Measurements from ENCODE around the gene DPH7. TPM values are rescaled to one million over a fixed set of nuclear protein-coding genes. Genes with fewer than 3 reads are reported as not detected.
A peak's percentile ranks its signal among the peaks of the same experiment; 100 is the strongest.
"Not testable (repeated sequence)": the region's sequence is repeated elsewhere in the genome, so short reads cannot be mapped to it uniquely, and the experiment has no call there.

DPH7 gene
- total RNA-seq, 1 donor from 2014 or later = 31.9 TPM

DNA sequence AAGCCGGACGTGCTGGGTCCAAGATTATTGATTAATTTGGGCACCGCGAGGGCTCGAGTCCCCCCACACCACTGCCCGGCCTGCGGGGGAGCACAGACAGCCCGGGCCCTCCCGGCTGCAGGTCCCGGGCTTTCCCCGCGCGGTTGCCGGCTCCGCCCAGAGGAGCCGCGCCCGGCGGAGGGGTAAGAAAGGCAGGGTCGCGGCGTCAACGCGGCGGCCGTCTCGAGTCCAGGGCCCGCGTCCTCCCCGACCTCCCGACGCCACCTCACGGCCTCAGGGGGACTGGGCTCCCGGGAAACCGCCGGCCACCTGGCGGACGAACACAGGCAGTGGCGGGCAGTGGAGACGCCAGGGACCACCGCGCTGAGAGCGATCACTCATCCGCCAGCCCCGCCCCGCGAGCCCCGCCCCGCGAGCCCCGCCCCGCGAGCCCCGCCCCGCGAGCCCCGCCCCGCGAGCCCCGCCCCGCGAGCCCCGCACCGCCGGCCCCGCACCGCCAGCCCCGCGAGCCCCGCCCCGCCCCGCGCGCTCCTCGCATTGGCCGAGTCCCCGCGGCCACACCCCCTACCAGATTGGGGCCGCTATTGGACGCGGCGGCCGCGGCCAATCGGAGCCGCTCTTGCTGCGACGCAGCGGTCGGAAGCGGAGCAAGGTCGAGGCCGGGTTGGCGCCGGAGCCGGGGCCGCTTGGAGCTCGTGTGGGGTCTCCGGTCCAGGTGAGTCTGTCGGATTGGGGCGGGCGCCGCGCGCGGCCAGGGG is 27.3 kb downstream of the DPH7 start, which contains the start of gene MRPL41:
Gene MRPL41, plus strand, starts transcription at position 616 of the 758 bp plus-strand sequence. CDS start 203 bp downstream, outside the sequence.
- DNase-seq (ENCODE audit: extremely low read depth, low read depth, low spot score) = no peak

DNA sequence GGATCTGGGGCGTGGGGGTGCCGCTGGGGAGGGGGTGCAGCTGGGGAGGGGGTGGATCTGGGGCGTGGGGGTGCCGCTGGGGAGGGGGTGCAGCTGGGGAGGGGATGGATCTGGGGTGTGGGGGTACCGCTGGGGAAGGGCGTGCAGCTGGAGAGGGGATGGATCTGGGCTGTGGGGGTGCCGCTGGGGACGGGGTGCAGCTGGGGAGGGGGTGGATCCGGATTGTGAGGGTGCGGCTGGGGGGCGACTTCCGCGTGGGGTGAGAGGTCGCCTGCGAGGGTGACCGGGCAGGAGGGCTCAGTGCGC is 27.8 kb downstream of the DPH7 start:
- DNase-seq (ENCODE audit: extremely low read depth, low read depth, low spot score) = not testable (repeated sequence)

GRCh38 chr9:137550231-137550621 is 28.5 kb downstream of the DPH7 start, which contains the start of gene PNPLA7:
Gene PNPLA7 (minus strand): TSS chr9:137550402. CDS start chr9:137550197, 205 bp downstream.
- no peak for DNase-seq (ENCODE audit: extremely low read depth, low read depth, low spot score)

- DNase-seq (ENCODE audit: extremely low read depth, low read depth, low spot score) = no peak
Measured at GRCh38 chr9:137547687-137548543, 30.8 kb downstream of the DPH7 start.

GRCh38 chr9:137545123-137545522 is 33.6 kb downstream of the DPH7 start:
- no peak for DNase-seq (ENCODE audit: extremely low read depth, low read depth, low spot score)

DNA sequence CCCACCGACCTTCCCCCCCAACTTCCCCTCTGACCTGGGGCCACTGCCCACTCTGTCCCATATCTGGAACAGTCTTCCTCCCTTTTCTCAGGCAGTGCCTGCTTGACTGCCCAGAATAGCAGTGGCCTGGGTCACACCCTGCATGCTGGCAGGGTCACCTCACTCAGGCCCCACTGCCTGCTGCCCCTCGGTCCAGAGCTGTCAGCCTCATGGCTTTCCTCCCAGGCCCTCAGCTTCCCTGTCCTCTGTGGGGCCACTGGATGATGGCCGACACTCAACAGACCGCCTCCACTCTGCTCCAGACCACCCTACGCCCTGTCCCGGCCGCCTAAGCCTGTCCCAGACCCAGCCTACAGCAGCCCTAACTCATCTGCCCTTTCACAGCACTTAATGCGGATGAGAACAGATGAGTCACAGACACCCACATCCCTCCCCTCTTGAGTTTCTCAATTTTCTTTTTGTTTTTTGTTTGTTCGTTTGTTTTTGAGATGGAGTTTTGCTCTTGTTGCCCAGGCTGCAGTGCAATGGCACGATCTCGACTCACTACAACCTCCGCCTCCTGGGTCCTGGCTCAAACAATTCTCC is 34.5 kb downstream of the DPH7 start:
- DNase-seq (ENCODE audit: extremely low read depth, low read depth, low spot score) = no peak

- DNase-seq (ENCODE audit: extremely low read depth, low read depth, low spot score) = no peak
Measured at GRCh38 chr9:137543237-137543963, 35.3 kb downstream of the DPH7 start.

- no peak for DNase-seq (ENCODE audit: extremely low read depth, low read depth, low spot score)
Measured at GRCh38 chr9:137542486-137542885, 36.2 kb downstream of the DPH7 start.

DNA sequence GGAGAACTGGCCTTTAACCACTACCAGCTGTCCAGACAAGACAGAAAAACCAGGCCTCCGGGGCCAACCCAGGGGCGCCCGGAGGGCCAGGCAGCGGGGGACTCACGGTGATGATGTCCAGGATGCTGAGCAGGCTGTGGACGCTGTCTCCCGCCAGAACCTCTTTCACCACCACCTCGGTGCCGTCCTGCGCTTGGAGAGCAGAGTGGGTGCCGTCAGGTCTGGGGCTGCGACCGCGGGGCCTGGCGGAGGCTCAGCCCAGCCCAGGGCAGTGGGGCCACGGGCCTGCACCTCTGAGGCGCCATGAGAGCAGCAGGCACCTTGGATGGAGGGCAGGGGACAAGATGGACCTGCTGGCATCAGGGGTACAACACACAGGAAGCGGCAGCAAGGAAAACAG is 38.2 kb downstream of the DPH7 start:
- no peak for DNase-seq (ENCODE audit: extremely low read depth, low read depth, low spot score)

- no peak for DNase-seq (ENCODE audit: extremely low read depth, low read depth, low spot score)
Measured at GRCh38 chr9:137538058-137538457, 40.7 kb downstream of the DPH7 start.

- not testable (repeated sequence) for DNase-seq (ENCODE audit: extremely low read depth, low read depth, low spot score)
Measured at GRCh38 chr9:137536594-137537131, 42.1 kb downstream of the DPH7 start.

GRCh38 chr9:137535120-137535428 is 43.7 kb downstream of the DPH7 start:
- DNase-seq (ENCODE audit: extremely low read depth, low read depth, low spot score) = no peak

DNA sequence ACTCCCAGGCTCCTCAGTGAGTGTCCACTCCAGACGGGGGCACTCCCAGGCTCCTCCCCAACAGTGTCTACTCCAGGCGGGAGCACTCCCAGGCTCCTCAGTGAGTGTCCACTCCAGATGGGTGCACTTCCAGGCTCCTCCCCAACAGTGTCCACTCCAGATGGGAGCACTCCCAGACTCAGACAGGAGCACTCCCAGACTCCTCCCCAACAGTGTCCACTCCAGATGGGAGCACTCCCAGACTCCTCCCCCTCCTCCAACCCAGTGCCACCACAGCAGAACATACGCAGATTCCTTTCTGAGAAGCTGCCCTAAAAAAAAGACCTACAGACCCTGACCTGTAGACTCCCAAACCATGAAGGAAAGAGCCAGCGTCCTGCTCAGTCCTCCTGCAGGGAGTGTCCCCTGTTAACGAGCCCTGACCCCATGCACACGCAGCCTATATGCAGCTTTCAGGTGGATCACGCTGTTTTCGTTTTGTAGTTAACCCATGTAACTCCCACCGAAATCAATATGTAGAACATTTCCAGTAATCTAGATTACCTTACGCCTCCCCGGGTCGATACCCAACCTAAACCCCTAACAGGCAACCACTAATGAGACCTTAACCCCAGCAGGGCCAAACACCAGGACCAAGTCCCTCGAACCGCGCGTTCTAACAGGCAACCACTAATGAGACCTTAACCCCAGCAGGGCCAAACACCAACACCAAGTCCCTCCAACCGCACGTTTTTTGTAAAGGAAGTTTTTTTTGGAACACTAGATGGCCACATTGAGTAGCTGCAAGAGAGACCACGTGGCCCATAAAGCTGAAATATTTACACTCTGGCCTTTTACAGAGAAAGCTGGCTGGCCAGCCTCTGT is 44.2 kb downstream of the DPH7 start:
- peak; percentile 39 for DNase-seq (ENCODE audit: extremely low read depth, low read depth, low spot score)

GRCh38 chr9:137532891-137533468 is 45.7 kb downstream of the DPH7 start:
- not testable (repeated sequence) for DNase-seq (ENCODE audit: extremely low read depth, low read depth, low spot score)

- DNase-seq (ENCODE audit: extremely low read depth, low read depth, low spot score) = no peak
Measured at GRCh38 chr9:137531099-137531765, 47.5 kb downstream of the DPH7 start.

GRCh38 chr9:137530331-137530730 is 48.4 kb downstream of the DPH7 start:
- no peak for DNase-seq (ENCODE audit: extremely low read depth, low read depth, low spot score)

GRCh38 chr9:137524981-137525317 is 53.8 kb downstream of the DPH7 start:
- DNase-seq (ENCODE audit: extremely low read depth, low read depth, low spot score) = no peak

GRCh38 chr9:137524161-137524980 is 54.4 kb downstream of the DPH7 start:
- DNase-seq (ENCODE audit: extremely low read depth, low read depth, low spot score) = no peak
